GM18508 (cell line): ENCODE results near the gene XYLT1.
"Not testable (repeated sequence)": the region's sequence is repeated elsewhere in the genome, so short reads cannot be mapped to it uniquely, and the experiment has no call there.

Experiments
- ATAC-seq: cut with Tn5 transposase; IDR thresholded peaks from one replicate; pipeline ENCODE4 v1.9.1; 2021; ENCODE audit warnings: moderate number of reproducible peaks; ENCODE audit not compliant: insufficient read depth, unreplicated experiment

Gene XYLT1

GRCh38 chr16:17493012-17493411 is 22.3 kb upstream of the XYLT1 start:
- no peak for ATAC-seq

GRCh38 chr16:17491140-17491662 is 20.4 kb upstream of the XYLT1 start:
- no peak for ATAC-seq

- ATAC-seq = no peak
Measured at GRCh38 chr16:17488506-17488905, 17.7 kb upstream of the XYLT1 start.

- no peak for ATAC-seq
Measured at GRCh38 chr16:17483351-17483750, 12.6 kb upstream of the XYLT1 start.

GRCh38 chr16:17482341-17482740 is 11.6 kb upstream of the XYLT1 start:
- ATAC-seq = not testable (repeated sequence)

GRCh38 chr16:17481736-17482135 is 11.0 kb upstream of the XYLT1 start:
- no peak for ATAC-seq

- ATAC-seq = not testable (repeated sequence)
Measured at GRCh38 chr16:17477260-17477545, 6.4 kb upstream of the XYLT1 start.

GRCh38 chr16:17476414-17477259 is 5.9 kb upstream of the XYLT1 start:
- no peak for ATAC-seq

GRCh38 chr16:17475104-17475503 is 4.3 kb upstream of the XYLT1 start:
- ATAC-seq = no peak

- no peak for ATAC-seq
Measured at GRCh38 chr16:17474572-17474971, 3.8 kb upstream of the XYLT1 start.

GRCh38 chr16:17474037-17474436 is 3.3 kb upstream of the XYLT1 start:
- no peak for ATAC-seq

GRCh38 chr16:17471719-17472461 is 1.1 kb upstream of the XYLT1 start:
- ATAC-seq = no peak

- no peak for ATAC-seq
Measured at GRCh38 chr16:17470182-17470907, 415 bp downstream of the XYLT1 start.

- ATAC-seq = no peak
Measured at GRCh38 chr16:17469741-17470181, 999 bp downstream of the XYLT1 start.

GRCh38 chr16:17469011-17469740 is 1.6 kb downstream of the XYLT1 start:
- no peak for ATAC-seq

- ATAC-seq = no peak
Measured at GRCh38 chr16:17468611-17469010, 2.1 kb downstream of the XYLT1 start.

- ATAC-seq = no peak
Measured at GRCh38 chr16:17467923-17468540, 2.7 kb downstream of the XYLT1 start.

GRCh38 chr16:17466876-17467275 is 3.9 kb downstream of the XYLT1 start:
- no peak for ATAC-seq

GRCh38 chr16:17465460-17465859 is 5.3 kb downstream of the XYLT1 start:
- no peak for ATAC-seq

- ATAC-seq = no peak
Measured at GRCh38 chr16:17463335-17463734, 7.4 kb downstream of the XYLT1 start.
